Measurements from ENCODE around the gene ST8SIA6.
"Not testable (repeated sequence)": the region's sequence is repeated elsewhere in the genome, so short reads cannot be mapped to it uniquely, and the experiment has no call there.

The ST8SIA6 gene

DNA sequence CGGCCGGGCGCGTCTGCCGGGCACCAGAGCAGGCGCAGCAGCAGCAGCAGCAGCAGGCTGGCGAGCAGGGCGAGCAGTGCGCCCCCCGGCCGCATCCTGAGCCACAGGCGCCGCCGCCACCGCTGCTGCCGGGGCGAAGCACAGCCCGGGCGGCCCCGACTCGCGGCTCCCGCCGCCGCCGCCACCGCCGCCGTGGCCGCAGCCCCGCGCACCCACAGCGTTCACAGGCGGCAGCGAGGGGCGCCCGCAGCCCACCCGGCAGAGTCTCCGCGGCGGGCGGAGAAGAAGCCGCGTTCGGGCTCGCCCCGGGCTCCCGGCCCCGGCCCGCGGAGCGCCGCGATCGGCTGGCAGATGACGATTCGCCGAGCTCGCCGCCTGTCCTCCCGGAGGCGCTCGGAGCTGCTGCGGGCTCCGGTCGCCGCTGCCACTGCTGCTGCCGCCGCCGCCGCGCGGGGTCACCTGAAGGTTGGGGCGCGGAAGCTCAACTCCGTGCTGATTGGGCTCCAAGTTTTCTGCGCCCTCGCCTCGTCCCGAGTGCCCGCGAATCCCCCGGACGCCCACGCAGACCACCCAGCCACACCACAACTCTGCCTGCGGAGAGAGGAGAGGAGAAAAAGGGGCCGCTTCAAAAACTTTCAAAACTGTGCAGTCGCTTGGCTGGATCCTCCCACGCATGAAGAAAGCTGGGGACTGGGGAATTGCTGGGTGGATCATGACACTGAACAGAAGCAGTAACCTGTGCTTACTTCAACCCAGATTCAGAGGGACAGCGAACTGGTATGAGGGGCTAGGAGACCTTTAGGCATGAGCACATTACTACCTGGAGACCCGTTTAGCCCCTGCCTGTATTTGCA lies at the start of gene ST8SIA6:
TSS of gene ST8SIA6 (minus strand) at position 435 of the 854 bp plus-strand sequence. CDS start at position 95, 340 bp downstream.
- peak; percentile 86 for DNase-seq (ENCODE audit: low spot score)

DNA sequence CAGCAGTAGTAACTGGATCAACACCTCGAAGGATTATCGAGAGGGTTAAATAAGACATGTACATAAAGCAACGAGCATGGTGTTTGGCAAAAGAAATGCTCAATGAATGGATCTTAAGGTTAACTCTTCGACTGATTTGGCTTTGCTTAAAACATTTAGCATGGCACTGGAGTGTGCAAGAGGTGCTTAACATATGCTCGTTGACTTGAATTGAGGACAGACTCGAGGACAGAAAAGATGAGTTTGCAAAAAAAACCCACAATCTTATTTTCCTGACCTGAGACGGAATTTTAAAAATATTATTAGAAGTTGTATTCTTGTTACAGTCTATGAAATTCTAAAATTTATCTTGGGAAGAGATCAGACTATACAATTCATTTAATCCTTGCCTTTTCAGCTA lies 49.4 kb upstream of the ST8SIA6 start:
- no peak for DNase-seq (ENCODE audit: low spot score)

GRCh38 chr10:17502814-17503213 lies 48.4 kb upstream of the ST8SIA6 start:
- no peak for DNase-seq (ENCODE audit: low spot score)

GRCh38 chr10:17499014-17499413 lies 44.6 kb upstream of the ST8SIA6 start:
- not testable (repeated sequence) for DNase-seq (ENCODE audit: low spot score)

GRCh38 chr10:17497446-17498030 lies 43.1 kb upstream of the ST8SIA6 start:
- no peak for DNase-seq (ENCODE audit: low spot score)

DNA sequence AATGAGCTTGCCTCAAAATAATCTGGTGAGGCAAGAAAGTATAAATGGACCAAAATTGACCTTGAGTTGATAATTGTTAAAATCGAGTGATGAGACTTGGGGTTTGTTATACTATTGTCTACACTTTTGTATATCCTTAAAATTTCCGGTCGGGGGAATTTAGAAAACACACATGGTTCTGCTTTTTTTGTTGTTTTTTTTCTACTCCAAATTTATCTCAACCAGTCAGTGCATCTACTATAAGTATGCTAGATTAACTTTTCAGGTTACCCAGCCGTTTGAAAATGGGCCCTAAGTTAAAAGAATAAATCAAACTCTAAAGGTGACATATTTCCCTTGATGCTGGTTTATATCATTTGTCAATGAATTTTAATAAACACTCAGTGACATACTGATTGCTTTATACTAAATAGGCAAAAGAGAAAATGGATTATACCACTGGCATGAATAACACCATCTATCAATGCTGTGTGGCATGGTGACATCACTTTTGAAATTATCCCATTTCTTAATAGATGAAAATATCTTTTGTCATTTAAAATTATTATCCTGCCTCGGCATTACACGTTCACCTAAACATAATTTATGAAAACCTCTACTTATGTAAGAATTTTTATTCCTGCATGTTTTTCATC lies 40.3 kb upstream of the ST8SIA6 start:
- no peak for DNase-seq (ENCODE audit: low spot score)

DNA sequence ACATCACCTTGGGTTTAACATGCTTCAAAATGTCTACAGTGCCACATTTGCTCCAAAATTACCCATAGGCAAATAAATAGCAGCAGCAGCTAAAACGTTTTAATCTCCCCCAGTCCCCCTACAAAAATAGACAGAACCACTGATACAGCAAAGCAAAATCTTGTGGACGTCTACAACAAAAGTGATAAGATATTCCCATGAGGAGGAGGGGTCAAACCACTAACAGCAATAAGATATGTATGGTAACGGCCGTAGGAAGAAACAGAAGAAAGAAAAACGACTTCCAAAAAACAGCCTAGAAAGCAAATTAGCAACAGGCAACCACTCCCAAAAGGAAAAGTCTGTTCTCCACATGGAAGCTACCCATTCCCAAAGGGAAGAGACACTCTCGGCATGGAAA lies 34.5 kb upstream of the ST8SIA6 start:
- no peak for DNase-seq (ENCODE audit: low spot score)

DNA sequence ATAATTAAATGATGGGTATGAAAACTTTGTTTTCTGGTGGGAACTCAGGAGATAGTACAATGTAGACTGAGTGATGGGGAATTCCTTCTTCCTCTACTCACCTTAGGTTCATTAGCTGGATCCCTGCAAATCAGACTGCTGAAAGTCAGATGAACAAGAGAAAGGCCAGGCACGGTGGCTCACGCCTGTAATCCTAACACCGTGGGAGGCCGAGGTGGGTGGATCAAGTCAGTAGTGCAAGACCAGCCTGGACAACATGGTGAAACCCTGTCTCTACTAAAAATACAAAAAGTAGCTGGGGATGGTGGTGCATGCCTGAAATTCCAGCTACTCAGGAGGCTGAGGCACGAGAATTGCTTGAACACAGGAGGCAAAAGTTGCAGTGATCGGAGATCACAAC lies 28.7 kb upstream of the ST8SIA6 start:
- DNase-seq (ENCODE audit: low spot score), result no peak

- no peak for DNase-seq (ENCODE audit: low spot score)
Measured at GRCh38 chr10:17479822-17480221, 25.4 kb upstream of the ST8SIA6 start.

DNA sequence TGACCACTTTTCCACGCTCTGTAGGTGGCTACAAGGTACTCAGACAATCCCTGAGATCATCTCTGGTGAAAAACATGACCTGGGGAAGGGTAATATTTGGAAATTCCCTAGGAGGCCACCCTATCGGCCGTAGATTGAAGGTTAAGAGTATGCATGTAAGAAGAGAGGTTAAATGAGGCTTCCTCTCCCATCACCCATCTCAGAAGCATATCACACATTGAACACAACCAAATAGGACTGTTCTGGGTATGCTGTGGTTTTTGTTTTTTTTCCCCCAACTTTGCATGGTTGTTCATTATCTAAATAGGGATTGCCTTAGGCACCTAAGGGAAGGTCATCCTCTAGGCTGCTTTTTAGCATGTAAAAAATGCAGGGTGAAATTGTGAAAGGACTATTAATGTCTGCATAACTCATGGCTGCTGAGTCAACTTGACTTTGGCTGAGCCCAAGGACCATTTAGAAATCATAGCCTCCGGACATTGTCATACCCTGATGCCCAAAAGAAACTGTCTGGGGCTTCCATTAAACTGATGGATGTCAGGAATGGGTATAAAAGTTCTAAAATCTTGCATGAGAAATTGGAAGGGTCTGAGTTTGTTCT lies 24.7 kb upstream of the ST8SIA6 start:
- no peak for DNase-seq (ENCODE audit: low spot score)

DNA sequence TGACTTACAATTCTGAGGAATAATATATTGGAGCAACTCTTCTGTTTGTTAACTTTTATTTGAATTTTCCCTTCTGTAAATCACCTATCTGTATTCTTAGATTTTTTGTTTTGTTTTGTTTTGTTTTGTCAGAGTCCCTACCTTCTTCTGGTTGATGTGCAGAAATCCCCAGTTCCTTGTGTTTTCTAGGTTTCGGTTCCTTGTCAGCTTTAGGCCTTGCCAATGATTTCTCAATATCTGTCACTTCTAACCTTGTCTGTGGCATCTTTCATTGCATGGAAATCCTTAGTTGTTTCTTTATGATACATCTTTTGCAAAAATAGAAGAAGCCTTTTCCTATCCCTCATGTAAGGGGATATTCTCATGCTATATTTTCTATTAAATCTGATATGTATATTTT lies 21.7 kb upstream of the ST8SIA6 start:
- DNase-seq (ENCODE audit: low spot score), result no peak

DNA sequence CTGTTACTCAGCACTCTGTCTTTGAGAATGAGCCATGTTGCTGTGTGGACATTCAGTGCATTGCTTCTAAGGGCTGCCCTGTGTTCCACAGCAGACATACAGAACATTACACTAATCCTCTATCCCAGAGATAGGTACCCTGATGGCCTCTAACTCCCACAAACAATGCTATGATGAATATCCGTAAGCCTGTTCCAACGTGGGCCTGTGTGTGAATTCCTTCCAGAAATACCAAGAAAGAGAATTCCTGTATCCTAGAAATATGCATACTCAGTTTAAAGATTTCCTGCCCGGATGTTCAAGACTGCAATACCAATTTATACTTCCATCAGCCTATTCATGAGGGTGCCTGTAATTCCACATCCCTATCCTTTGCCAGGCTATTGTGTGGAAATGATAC lies 21.3 kb upstream of the ST8SIA6 start:
- no peak for DNase-seq (ENCODE audit: low spot score)

DNA sequence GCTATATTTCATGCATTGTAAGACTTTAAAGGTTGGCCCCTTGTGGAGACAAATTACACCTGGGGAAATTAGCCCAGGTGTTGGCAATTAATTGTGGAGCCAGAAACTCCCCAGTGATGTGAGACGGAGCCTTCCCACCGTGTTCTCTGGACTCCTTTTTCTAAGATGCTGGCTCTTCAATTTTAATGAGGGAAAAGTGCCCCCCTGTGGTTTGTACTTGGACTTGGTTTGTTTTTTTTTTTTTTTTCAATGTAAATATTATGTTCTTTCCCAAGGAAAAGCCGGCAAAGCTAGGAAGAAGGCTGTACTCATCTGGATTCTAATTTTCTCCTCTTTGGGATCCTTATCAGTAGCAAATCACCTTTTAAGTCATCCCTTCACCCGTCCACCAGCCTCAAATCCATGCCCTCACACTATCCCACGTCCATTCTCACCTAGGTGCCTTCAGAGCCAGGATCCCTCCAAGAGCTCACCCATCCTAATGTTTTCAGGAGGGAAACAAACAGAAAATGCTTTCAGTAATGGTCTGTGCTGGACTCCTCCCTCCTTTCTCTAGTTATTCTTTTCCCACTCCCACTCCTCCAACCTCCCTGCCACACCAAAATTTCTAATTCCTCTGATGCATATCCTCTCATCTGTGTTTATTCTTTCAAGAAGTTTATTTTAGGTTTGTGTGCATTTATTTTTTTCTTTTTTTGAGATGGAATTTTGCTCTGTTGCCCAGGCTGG lies 20.4 kb upstream of the ST8SIA6 start:
- DNase-seq (ENCODE audit: low spot score), result no peak

DNA sequence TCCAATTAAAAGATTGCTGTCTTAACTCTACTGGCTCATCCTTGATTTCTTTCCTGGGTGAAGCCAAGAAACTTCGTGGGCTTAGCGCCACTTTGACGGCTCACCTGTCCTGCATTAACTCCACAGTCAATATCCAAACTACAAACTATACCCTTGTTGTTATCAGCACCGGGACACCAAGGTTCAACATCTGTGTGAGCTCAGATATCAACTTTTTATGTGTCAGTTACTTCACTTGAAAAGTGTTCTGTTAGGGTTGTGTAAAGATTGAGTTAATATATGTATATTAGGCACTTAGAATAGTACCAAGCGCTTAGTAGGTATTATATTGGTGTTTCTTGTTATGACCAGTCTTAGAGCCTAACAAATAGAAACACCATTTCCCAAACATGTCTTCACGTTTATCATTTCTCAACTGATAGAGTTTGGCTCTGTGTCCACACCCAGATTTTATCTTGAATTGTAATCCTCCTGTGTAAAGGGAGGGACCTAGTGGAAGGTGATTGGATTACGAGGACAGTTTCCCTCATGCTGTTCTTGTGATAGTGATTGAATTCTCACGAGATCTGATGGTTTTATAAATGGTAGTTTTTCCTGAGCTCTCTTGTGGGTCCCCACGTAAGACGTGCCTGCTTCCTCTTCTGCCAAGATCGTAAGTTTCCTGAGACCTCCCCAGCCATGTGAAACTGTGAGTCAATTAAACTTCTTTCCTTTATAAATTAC lies 19.0 kb upstream of the ST8SIA6 start:
- DNase-seq (ENCODE audit: low spot score), result no peak

- no peak for DNase-seq (ENCODE audit: low spot score)
Measured at GRCh38 chr10:17472481-17473227, 18.3 kb upstream of the ST8SIA6 start.

- no peak for DNase-seq (ENCODE audit: low spot score)
Measured at GRCh38 chr10:17470246-17470645, 15.9 kb upstream of the ST8SIA6 start.

- no peak for DNase-seq (ENCODE audit: low spot score)
Measured at GRCh38 chr10:17465328-17466125, 11.1 kb upstream of the ST8SIA6 start.

DNA sequence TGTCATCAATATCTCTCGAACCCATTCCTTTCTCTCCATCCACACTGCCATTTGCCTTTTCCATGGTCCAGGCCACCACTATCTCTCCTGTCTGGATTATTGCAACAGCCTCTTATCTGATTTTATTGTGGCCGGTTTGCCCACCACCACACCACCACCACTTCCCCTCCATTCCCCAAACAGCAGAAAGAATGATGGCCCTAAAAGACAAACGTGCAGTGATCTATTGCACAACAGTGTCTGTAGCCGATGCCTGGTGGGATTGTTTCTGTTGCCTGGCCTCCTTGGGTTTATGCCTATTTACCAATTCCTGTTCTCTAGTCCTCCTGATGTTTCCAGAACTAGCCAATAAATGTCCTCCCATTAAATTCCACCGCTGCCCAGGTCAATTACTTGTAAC lies 10.2 kb upstream of the ST8SIA6 start:
- DNase-seq (ENCODE audit: low spot score), result no peak

DNA sequence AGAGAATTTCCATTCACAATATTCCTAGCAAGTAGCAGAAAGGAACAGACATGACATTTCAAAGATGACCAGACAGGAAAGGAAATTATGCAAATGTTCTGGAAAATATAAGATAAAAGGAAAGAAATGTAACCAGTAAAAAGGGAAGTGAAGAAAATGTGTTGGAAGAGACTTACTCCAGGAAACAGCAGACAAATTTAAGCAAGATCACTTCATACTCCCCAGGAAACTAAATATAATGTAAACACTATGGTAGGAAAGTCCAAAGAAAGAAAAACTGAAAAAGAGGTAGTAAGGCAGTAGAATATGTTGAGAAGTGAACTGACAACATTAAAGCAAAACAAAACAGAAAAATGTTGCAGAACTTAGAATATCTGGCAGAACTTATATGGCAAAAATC lies 6.4 kb upstream of the ST8SIA6 start:
- DNase-seq (ENCODE audit: low spot score), result no peak

DNA sequence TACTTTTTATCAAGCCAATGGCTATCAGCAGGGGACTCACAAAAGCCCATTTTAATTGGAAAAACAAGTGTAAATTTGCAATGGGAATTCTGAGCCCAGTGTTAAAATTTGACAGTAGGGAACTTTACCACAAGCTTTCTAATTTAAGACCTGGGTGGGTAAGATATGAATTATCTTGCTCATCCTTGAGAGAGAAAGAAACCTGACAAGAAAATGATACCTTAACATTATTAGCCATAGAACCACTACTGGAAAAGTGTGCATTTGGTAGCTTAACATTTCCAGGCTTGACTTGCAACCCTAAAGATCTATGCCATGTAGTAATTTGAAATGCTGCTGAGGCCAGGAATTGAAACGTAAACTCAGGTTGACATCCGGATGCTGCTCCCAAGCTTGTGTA lies 2.7 kb upstream of the ST8SIA6 start:
- no peak for DNase-seq (ENCODE audit: low spot score)
